ENCODE data around the gene RPL26. TPM values are rescaled to one million over a fixed set of nuclear protein-coding genes. Genes with fewer than 3 reads are reported as not detected.
"Not testable (repeated sequence)": the region's sequence is repeated elsewhere in the genome, so short reads cannot be mapped to it uniquely, and the experiment has no call there.

The RPL26 gene
- total RNA-seq, 1 donor from 2014 or later = 10,136 TPM

- TF ChIP-seq CTCF (IDR thresholded peaks at IDR 0.05; ENCODE audit: insufficient read depth, low read length, severe bottlenecking) = no peak
- Histone ChIP-seq H3K27me3 (ENCODE audit: control insufficient read depth, insufficient read depth, low read length) (no peaks in the 10 kb centered on the region), H3K4me3 (ENCODE audit: low read depth, low read length) (no peak overlapping the region), H3K36me3 (ENCODE audit: control insufficient read depth, insufficient read depth, low read length) (no peaks in the 10 kb centered on the region)
- FAIRE-seq (no peak), DNase-seq (ENCODE audit: low read depth) (no peak)
Observed at GRCh38 chr17:8360260-8360659, 22.7 kb downstream of the RPL26 start.

- no peak overlapping the region for H3K4me3 ChIP-seq (ENCODE audit: low read depth, low read length)
- DNase-seq (ENCODE audit: low read depth) (peak; percentile 88), FAIRE-seq (no peak)
- no peaks in the 10 kb centered on the region for H3K36me3 ChIP-seq (ENCODE audit: control insufficient read depth, insufficient read depth, low read length)
- H3K27me3 ChIP-seq (ENCODE audit: control insufficient read depth, insufficient read depth, low read length) = no peaks in the 10 kb centered on the region
- no peak for TF ChIP-seq CTCF (IDR thresholded peaks at IDR 0.05; ENCODE audit: insufficient read depth, low read length, severe bottlenecking)
Observed at GRCh38 chr17:8359769-8360168, 23.2 kb downstream of the RPL26 start.

GRCh38 chr17:8357910-8358309 is 25.1 kb downstream of the RPL26 start:
- DNase-seq (ENCODE audit: low read depth) (no peak), FAIRE-seq (no peak)
- H3K36me3 ChIP-seq (ENCODE audit: control insufficient read depth, insufficient read depth, low read length) = no peaks in the 10 kb centered on the region
- H3K4me3 ChIP-seq (ENCODE audit: low read depth, low read length) = no peak overlapping the region
- TF ChIP-seq CTCF (IDR thresholded peaks at IDR 0.05; ENCODE audit: insufficient read depth, low read length, severe bottlenecking) = no peak
- H3K27me3 ChIP-seq (ENCODE audit: control insufficient read depth, insufficient read depth, low read length) = no peaks in the 10 kb centered on the region

- no peak overlapping the region for H3K4me3 ChIP-seq (ENCODE audit: low read depth, low read length)
- no peak for FAIRE-seq
- no peak for DNase-seq (ENCODE audit: low read depth)
- H3K36me3 ChIP-seq (ENCODE audit: control insufficient read depth, insufficient read depth, low read length) = no peaks in the 10 kb centered on the region
- no peak for TF ChIP-seq CTCF (IDR thresholded peaks at IDR 0.05; ENCODE audit: insufficient read depth, low read length, severe bottlenecking)
- no peaks in the 10 kb centered on the region for H3K27me3 ChIP-seq (ENCODE audit: control insufficient read depth, insufficient read depth, low read length)
Observed at GRCh38 chr17:8354236-8354635, 28.8 kb downstream of the RPL26 start.

GRCh38 chr17:8353736-8354135 is 29.3 kb downstream of the RPL26 start:
- Histone ChIP-seq H3K36me3 (ENCODE audit: control insufficient read depth, insufficient read depth, low read length) (no peaks in the 10 kb centered on the region), H3K4me3 (ENCODE audit: low read depth, low read length) (no peak overlapping the region), H3K27me3 (ENCODE audit: control insufficient read depth, insufficient read depth, low read length) (no peaks in the 10 kb centered on the region)
- DNase-seq (ENCODE audit: low read depth) (no peak), FAIRE-seq (no peak)
- TF ChIP-seq CTCF (IDR thresholded peaks at IDR 0.05; ENCODE audit: insufficient read depth, low read length, severe bottlenecking) = no peak

- Histone ChIP-seq H3K4me3 (ENCODE audit: low read depth, low read length) (no peak overlapping the region), H3K36me3 (ENCODE audit: control insufficient read depth, insufficient read depth, low read length) (no peaks in the 10 kb centered on the region), H3K27me3 (ENCODE audit: control insufficient read depth, insufficient read depth, low read length) (peaks cover 4% of the 10 kb centered on the region)
- no peak for TF ChIP-seq CTCF (IDR thresholded peaks at IDR 0.05; ENCODE audit: insufficient read depth, low read length, severe bottlenecking)
- FAIRE-seq = no peak
- DNase-seq (ENCODE audit: low read depth) = no peak
Observed at GRCh38 chr17:8350339-8350738, 32.7 kb downstream of the RPL26 start.

GRCh38 chr17:8347001-8347400 is 36.0 kb downstream of the RPL26 start:
- H3K36me3 ChIP-seq (ENCODE audit: control insufficient read depth, insufficient read depth, low read length); DNase-seq (ENCODE audit: low read depth); FAIRE-seq; H3K4me3 ChIP-seq (ENCODE audit: low read depth, low read length); H3K27me3 ChIP-seq (ENCODE audit: control insufficient read depth, insufficient read depth, low read length): not testable (repeated sequence)
